ENCODE results near the gene PAK1IP1.
A peak's percentile ranks its signal among the peaks of the same experiment; 100 is the strongest.
"Not testable (repeated sequence)": the region's sequence is repeated elsewhere in the genome, so short reads cannot be mapped to it uniquely, and the experiment has no call there.

PAK1IP1 gene, protein sequence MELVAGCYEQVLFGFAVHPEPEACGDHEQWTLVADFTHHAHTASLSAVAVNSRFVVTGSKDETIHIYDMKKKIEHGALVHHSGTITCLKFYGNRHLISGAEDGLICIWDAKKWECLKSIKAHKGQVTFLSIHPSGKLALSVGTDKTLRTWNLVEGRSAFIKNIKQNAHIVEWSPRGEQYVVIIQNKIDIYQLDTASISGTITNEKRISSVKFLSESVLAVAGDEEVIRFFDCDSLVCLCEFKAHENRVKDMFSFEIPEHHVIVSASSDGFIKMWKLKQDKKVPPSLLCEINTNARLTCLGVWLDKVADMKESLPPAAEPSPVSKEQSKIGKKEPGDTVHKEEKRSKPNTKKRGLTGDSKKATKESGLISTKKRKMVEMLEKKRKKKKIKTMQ

DNA sequence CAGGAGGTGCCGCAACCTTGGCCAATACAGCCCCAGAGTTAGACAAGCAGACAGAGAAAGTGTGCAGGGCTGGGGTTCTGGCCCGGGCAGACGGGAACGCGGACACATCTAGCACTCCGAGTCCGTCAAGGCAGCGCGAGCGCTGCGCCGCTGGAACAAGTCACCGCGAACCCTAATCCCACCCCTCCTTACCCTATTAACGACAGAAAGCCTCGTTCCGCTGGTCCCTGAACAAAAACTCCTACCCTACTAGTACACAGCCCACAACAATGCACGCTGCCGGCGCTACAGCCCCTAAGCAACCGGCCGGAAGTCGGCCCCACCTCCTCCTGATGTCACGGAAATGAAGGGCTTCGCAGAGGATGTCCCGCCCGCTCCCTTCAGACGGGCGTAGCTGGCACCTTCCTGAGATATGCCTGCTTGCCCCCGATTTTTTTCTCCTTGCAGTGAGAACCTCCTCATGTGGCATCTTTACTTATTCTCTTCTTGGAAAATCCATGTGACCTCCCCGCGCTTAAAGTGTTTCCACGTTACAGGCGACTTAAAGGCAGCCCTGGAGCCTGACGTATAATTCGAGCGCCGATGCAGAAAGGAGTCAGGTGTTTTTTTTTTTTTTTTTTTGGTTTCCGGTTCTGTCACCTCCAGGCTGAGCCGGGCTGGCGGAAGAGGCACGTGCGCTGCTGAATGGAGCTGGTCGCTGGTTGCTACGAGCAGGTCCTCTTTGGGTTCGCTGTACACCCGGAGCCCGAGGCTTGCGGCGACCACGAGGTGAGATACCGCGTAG lies at the start of gene PAK1IP1, which contains the start of gene C6orf52:
PAK1IP1 (plus strand) TSS at position 671 of the 784 bp plus-strand sequence; CDS start at position 685, 14 bp downstream.
C6orf52 (minus strand) TSS at position 315 of the 784 bp plus-strand sequence. CDS start 7,066 bp downstream, outside the sequence.
- Mint-ChIP-seq H3K4me3 (peak within 1 kb of the TSS; percentile 93), H3K9me3 (ENCODE audit: low read depth) (no peaks in the 10 kb centered on the region), H3K4me1 (ENCODE audit: low read depth) (peaks cover 48% of the 10 kb centered on the region)

DNA sequence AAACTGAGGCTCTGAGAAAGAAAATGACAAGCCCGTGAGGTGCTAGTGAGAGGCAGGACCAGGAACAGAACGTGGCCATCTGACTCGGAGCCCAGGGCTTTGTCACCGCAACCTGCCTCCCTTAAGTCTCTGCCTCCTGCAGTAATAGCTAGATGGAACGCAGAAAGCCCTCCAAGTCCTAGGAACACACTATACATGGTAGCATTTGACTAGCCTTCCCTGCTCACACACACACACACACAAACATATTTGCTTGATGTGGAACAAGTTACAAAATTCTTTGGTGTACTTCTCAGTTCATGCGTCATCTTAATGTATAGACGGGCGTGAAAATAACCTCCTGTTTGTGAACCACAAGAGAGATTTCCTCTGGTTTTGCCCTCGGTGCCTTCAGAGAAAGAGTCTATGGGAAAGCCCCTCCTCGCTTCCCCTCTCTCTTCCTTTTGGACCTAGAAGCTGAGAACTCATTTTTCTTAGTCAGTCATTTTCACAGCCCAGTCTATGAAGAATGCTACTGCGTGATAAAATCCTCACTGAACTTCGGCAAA lies 39.2 kb upstream of the PAK1IP1 start:
- H3K27me3 Mint-ChIP-seq = peaks cover 13% of the 10 kb centered on the region
- H3K4me3 Mint-ChIP-seq = peak overlapping the region; percentile 9
- peaks cover 15% of the 10 kb centered on the region for H3K4me1 Mint-ChIP-seq (ENCODE audit: low read depth)
- H3K36me3 Mint-ChIP-seq = no peaks in the 10 kb centered on the region
- H3K27ac Mint-ChIP-seq = no peak overlapping the region
- H3K9me3 Mint-ChIP-seq (ENCODE audit: low read depth) = peaks cover 3% of the 10 kb centered on the region

More for the DNA sequence above, at the start of gene PAK1IP1, which contains the start of gene C6orf52:
- Mint-ChIP-seq H3K27ac (peak within 1 kb of the TSS; percentile 100), H3K36me3 (peaks cover 5% of the 10 kb centered on the region), H3K27me3 (no peaks in the 10 kb centered on the region)

- no peak overlapping the region for H3K4me3 Mint-ChIP-seq
- H3K4me1 Mint-ChIP-seq (ENCODE audit: low read depth) = peaks cover 15% of the 10 kb centered on the region
- H3K27me3 Mint-ChIP-seq = peaks cover 3% of the 10 kb centered on the region
- H3K27ac Mint-ChIP-seq = no peak overlapping the region
- no peaks in the 10 kb centered on the region for H3K9me3 Mint-ChIP-seq (ENCODE audit: low read depth)
- H3K36me3 Mint-ChIP-seq = no peaks in the 10 kb centered on the region
These were observed 35.7 kb upstream of the PAK1IP1 start for GRCh38 chr6:10658910-10659698.

GRCh38 chr6:10659699-10660348 lies 34.9 kb upstream of the PAK1IP1 start:
- Mint-ChIP-seq H3K27me3 (peaks cover 3% of the 10 kb centered on the region), H3K4me3 (no peak overlapping the region)

DNA sequence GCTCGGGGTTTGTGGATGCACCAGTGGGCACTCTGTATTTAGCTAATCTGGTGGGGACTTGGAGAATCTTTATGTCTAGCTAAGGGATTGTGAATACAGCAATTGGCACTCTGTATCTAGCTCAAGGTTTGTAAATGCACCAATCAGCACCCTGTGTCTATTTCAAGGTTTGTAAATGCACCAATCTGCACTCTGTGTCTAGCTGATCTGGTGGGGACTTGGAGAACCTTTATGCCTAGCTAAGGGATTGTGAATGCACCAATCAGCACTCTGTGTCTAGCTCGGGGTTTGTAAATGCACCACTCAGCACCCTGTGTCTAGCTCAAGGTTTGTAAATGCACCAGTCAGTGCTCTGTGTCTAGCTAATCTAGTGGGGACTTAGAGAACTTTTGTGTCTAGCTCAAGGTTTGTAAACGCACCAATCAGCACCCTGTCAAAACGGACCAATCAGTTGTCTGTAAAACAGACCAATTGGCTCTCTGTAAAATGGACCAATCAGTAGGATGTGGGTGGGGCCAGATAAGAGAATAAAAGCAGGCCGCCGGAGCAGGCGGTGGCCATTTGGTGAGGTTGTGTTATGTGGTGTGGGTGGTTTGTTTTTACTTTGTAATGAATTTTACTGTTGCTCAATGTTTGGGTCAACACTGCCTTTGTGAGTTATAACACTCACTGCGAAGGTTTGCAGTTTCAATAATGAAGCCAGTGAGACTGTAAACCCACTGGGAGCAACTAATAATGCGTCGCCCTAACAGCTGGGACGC lies 34.2 kb upstream of the PAK1IP1 start:
- not testable (repeated sequence) for H3K27me3 Mint-ChIP-seq; H3K36me3 Mint-ChIP-seq; H3K27ac Mint-ChIP-seq; H3K9me3 Mint-ChIP-seq (ENCODE audit: low read depth); H3K4me3 Mint-ChIP-seq; H3K4me1 Mint-ChIP-seq (ENCODE audit: low read depth)

More at GRCh38 chr6:10659699-10660348, 34.9 kb upstream of the PAK1IP1 start:
- Mint-ChIP-seq H3K27ac (no peak overlapping the region), H3K4me1 (ENCODE audit: low read depth) (peaks cover 15% of the 10 kb centered on the region), H3K9me3 (ENCODE audit: low read depth) (peaks cover 5% of the 10 kb centered on the region), H3K36me3 (no peaks in the 10 kb centered on the region)

- no peaks in the 10 kb centered on the region for H3K36me3 Mint-ChIP-seq
- H3K27ac Mint-ChIP-seq = no peak overlapping the region
- peaks cover 5% of the 10 kb centered on the region for H3K9me3 Mint-ChIP-seq (ENCODE audit: low read depth)
- H3K27me3 Mint-ChIP-seq = peaks cover 2% of the 10 kb centered on the region
- no peaks in the 10 kb centered on the region for H3K4me1 Mint-ChIP-seq (ENCODE audit: low read depth)
- no peak overlapping the region for H3K4me3 Mint-ChIP-seq
These were observed 32.6 kb upstream of the PAK1IP1 start for GRCh38 chr6:10662207-10662606.

- no peak overlapping the region for H3K27ac Mint-ChIP-seq
- H3K27me3 Mint-ChIP-seq = peaks cover 2% of the 10 kb centered on the region
- H3K4me1 Mint-ChIP-seq (ENCODE audit: low read depth) = no peaks in the 10 kb centered on the region
- peaks cover 5% of the 10 kb centered on the region for H3K9me3 Mint-ChIP-seq (ENCODE audit: low read depth)
- no peak overlapping the region for H3K4me3 Mint-ChIP-seq
- no peaks in the 10 kb centered on the region for H3K36me3 Mint-ChIP-seq
These were observed 32.0 kb upstream of the PAK1IP1 start for GRCh38 chr6:10662742-10663141.

GRCh38 chr6:10665595-10665994 lies 29.2 kb upstream of the PAK1IP1 start:
- not testable (repeated sequence) for H3K4me1 Mint-ChIP-seq (ENCODE audit: low read depth); H3K4me3 Mint-ChIP-seq; H3K36me3 Mint-ChIP-seq; H3K27ac Mint-ChIP-seq; H3K27me3 Mint-ChIP-seq; H3K9me3 Mint-ChIP-seq (ENCODE audit: low read depth)

DNA sequence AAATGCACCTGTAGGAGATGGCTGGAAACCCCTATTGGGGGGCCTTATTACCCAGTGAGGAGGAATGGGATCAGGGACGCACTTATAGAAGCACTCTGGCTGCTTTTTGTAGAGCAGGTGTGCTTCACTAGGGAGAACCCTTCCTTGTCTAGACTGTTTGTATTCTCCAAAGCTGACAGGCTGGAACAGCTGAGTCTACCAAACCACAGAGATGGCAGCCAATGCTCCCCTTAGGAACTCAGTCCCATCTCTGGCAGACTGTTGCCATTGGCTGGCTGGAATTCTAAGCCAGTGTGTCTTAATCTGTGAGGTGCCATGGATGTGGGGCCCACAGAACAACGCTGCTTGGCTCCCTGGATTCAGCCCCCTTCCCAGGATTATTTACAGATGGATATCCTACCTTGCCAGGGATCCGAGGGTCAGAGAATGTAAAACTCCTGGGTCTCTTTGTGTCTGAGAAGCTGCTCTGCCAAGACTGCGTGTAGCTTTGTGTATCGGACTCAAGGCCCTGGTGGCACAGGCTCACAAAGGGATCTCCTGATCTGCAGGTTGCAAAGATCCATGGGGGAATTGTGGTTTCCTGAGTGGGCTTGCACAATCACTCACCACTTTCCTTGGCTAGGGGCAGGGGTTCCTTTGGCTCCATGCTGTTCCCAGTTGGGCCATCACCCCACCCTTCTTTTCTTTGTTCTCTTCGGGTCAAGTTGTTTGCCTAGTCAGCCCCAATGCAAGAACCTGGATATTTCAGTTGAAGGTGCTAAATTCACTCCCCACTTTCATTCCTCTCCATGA lies 26.4 kb upstream of the PAK1IP1 start:
- Mint-ChIP-seq H3K9me3 (ENCODE audit: low read depth) (peaks cover 5% of the 10 kb centered on the region), H3K36me3 (no peaks in the 10 kb centered on the region), H3K27ac (no peak overlapping the region)

GRCh38 chr6:10676403-10676802 lies 18.4 kb upstream of the PAK1IP1 start:
- H3K36me3 Mint-ChIP-seq = no peaks in the 10 kb centered on the region
- no peaks in the 10 kb centered on the region for H3K27me3 Mint-ChIP-seq
- H3K9me3 Mint-ChIP-seq (ENCODE audit: low read depth) = no peaks in the 10 kb centered on the region
- H3K4me1 Mint-ChIP-seq (ENCODE audit: low read depth) = no peaks in the 10 kb centered on the region
- no peak overlapping the region for H3K4me3 Mint-ChIP-seq
- no peak overlapping the region for H3K27ac Mint-ChIP-seq

More for the DNA sequence above, 26.4 kb upstream of the PAK1IP1 start:
- Mint-ChIP-seq H3K4me1 (ENCODE audit: low read depth) (no peaks in the 10 kb centered on the region), H3K27me3 (peaks cover 4% of the 10 kb centered on the region), H3K4me3 (no peak overlapping the region)

- no peak overlapping the region for H3K4me3 Mint-ChIP-seq
- H3K27ac Mint-ChIP-seq = no peak overlapping the region
- H3K36me3 Mint-ChIP-seq = no peaks in the 10 kb centered on the region
- H3K27me3 Mint-ChIP-seq = no peaks in the 10 kb centered on the region
- H3K9me3 Mint-ChIP-seq (ENCODE audit: low read depth) = no peaks in the 10 kb centered on the region
- H3K4me1 Mint-ChIP-seq (ENCODE audit: low read depth) = peaks cover 9% of the 10 kb centered on the region
These were observed 16.3 kb upstream of the PAK1IP1 start for GRCh38 chr6:10678456-10678855.

DNA sequence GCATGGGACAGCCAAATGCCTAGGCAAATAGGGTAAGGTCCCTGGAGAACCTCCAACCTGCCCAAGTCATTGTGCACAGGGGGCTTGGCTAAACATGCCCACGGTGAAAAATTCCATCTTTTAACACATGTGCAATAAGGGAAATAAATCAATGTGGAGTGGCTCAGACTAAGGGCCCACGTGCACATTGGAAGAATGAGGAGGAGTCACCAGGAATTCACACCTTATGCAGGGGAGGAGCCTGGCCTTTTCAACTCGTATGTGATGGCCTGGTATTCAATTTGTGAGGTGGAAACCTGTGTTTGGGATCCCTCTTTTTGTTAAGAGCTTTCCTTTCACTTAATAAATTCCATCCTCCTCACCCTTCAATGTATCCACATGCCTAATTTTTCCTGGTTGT lies 13.0 kb upstream of the PAK1IP1 start:
- H3K36me3 Mint-ChIP-seq = no peaks in the 10 kb centered on the region
- H3K9me3 Mint-ChIP-seq (ENCODE audit: low read depth) = no peaks in the 10 kb centered on the region
- peaks cover 31% of the 10 kb centered on the region for H3K4me1 Mint-ChIP-seq (ENCODE audit: low read depth)
- no peak overlapping the region for H3K27ac Mint-ChIP-seq
- H3K27me3 Mint-ChIP-seq = no peaks in the 10 kb centered on the region
- H3K4me3 Mint-ChIP-seq = no peak overlapping the region

All from activated naive CD8-positive, alpha-beta T cell (primary cell).